OCI-LY1 (cell line): ENCODE measurements around the gene SUSD3.

Source experiments
- EZH2 ChIP-seq: fragments of 200-600 bp; sonication (generic), shearing (Covaris generic); IDR thresholded peaks from 2 replicates; pipeline ENCODE4 v1.8.0; 2017; ENCODE audit warnings: borderline replicate concordance, mixed run types, mild to moderate bottlenecking, antibody characterized with exemption, low read length, moderate library complexity, mixed read lengths
- TF ChIP-seq, protein P1 (sequence below): fragments of 200-600 bp; sonication (generic), shearing (Covaris generic); IDR thresholded peaks from 2 replicates; pipeline ENCODE4 v1.5.1; 2017; ENCODE audit warnings: mild to moderate bottlenecking, antibody characterized with exemption, low read length, moderate library complexity, mixed read lengths

DNA sequence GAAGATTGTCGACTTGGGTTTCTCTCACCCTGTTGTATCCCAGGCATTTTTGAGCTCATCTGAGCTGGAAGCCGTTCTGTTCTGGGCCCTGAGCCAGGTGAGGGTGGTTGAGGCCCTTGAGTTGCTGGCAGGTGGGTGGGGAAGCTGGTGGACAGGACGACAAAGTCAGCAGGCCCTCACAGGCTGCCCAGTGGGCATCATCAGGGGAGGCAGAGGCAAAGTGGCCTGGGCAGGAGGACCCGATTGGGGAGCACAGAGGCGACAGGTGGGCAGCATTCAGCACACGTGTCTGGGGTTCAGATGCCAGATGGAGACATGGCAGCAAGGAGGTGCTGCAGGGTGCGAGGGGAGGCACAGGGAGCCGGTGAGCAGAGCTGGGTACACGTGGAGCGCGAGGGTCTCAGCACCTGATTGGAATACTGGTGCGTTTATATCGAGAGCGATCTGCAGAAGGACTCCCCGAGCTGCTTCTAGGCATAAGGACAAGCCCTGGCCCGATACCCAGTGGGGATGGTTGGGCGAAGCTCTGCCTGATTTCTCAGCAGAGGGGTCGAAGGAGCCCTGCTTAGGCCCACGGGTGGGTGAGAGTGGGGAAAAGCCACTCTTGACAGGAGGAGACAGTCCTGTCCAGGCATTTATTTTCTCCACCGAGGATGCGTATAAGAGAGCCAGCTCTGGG lies 49.0 kb upstream of the SUSD3 start:
- TF ChIP-seq, protein P1, sequence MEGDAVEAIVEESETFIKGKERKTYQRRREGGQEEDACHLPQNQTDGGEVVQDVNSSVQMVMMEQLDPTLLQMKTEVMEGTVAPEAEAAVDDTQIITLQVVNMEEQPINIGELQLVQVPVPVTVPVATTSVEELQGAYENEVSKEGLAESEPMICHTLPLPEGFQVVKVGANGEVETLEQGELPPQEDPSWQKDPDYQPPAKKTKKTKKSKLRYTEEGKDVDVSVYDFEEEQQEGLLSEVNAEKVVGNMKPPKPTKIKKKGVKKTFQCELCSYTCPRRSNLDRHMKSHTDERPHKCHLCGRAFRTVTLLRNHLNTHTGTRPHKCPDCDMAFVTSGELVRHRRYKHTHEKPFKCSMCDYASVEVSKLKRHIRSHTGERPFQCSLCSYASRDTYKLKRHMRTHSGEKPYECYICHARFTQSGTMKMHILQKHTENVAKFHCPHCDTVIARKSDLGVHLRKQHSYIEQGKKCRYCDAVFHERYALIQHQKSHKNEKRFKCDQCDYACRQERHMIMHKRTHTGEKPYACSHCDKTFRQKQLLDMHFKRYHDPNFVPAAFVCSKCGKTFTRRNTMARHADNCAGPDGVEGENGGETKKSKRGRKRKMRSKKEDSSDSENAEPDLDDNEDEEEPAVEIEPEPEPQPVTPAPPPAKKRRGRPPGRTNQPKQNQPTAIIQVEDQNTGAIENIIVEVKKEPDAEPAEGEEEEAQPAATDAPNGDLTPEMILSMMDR = no peak
- TF ChIP-seq EZH2 = no peak
